Lower leg skin (tissue), 4 donors: Measurements from ENCODE around the gene KCNT1. TPM values are rescaled to one million over a fixed set of nuclear protein-coding genes. Genes with fewer than 3 reads are reported as not detected.

Source experiments
- DNase-seq, 2 donors: peaks; one replicate each; pipeline ENCODE4 v3.0.0-alpha.2; 2019; ENCODE audit warnings: low spot score in 2 of 2
- H3K4me3 ChIP-seq: fragments of 200-600 bp; sonication (generic); 2 replicates; pipeline ENCODE4 v1.5.1; 2017; ENCODE audit warnings: mild to moderate bottlenecking, low read depth; ENCODE audit not compliant: poor library complexity, severe bottlenecking
- CTCF ChIP-seq, 3 donors: fragments of 450-650 bp; IDR thresholded peaks; one replicate each; pipeline ENCODE4 v1.5.1; 2016; ENCODE audit warnings: antibody characterized with exemption in 3 of 3, mild to moderate bottlenecking in 3 of 3, moderate library complexity in 2 of 3
- POLR2A ChIP-seq, 2 donors: fragments of 450-650 bp; IDR thresholded peaks; one replicate each; pipeline ENCODE4 v1.6.1; 2016 to 2017; ENCODE audit warnings: antibody characterized with exemption in 2 of 2, mild to moderate bottlenecking in 1 of 2, moderate library complexity in 1 of 2
- WGBS, 2 donors: methylation state at CpG; one replicate each; pipeline ENCODE4 v1.1.5; 2018; 5-methylcytosine and 5-hydroxymethylcytosine counted together
- intact Hi-C: fragments of 100-400 bp; cut with DNase I; formaldehyde crosslinking; loops from one replicate; pipeline ENCODE4 v1.15.0; 2023; ENCODE audit warnings: low total_unique reads
- total RNA-seq, 4 donors: library from RNA; depleted of rRNA; stranded (reverse); fragments of >200 nt; gene quantifications; one replicate each; pipeline ENCODE4 v1.1.0, GENCODE V29; 2016

Gene KCNT1
- total RNA-seq, 4 donors from 2014 or later, result 0.10 TPM; not detected in 3

GRCh38 chr9:135707252-135708138 lies 5.5 kb downstream of the KCNT1 start:
- no peak for TF ChIP-seq CTCF (IDR thresholded peaks at IDR 0.05)
- TF ChIP-seq POLR2A (IDR thresholded peaks at IDR 0.05), result no peak
- intact Hi-C loops, result no loop called here
- H3K4me3 ChIP-seq, result no peak overlapping the region
- no peak for DNase-seq
- 35 to 45% methylated on average over 18 to 20 of the region's 23 CpGs for WGBS, 2 donors

GRCh38 chr9:135708164-135708563 lies 6.2 kb downstream of the KCNT1 start:
- 69 to 80% methylated on average over 4 of the region's 4 CpGs for WGBS, 2 donors
- DNase-seq, result no peak
- intact Hi-C loops, result no loop called here
- H3K4me3 ChIP-seq, result no peak overlapping the region
- no peak for TF ChIP-seq CTCF (IDR thresholded peaks at IDR 0.05)
- TF ChIP-seq POLR2A (IDR thresholded peaks at IDR 0.05), result no peak

- 78 to 83% methylated on average over 6 to 11 of the region's 12 CpGs for WGBS, 2 donors
- no peak overlapping the region for H3K4me3 ChIP-seq
- TF ChIP-seq CTCF (IDR thresholded peaks at IDR 0.05) (no peak), POLR2A (IDR thresholded peaks at IDR 0.05) (no peak)
- intact Hi-C loops, result no loop called here
- DNase-seq, result no peak
These were observed 9.4 kb downstream of the KCNT1 start for GRCh38 chr9:135711391-135711790.

- 74 to 76% methylated on average over 8 to 10 of the region's 10 CpGs for whole genome bisulfite sequencing, 2 donors
- no peak for DNase-seq
- no peak for TF ChIP-seq POLR2A (IDR thresholded peaks at IDR 0.05)
- no peak for TF ChIP-seq CTCF (IDR thresholded peaks at IDR 0.05)
- H3K4me3 ChIP-seq, result no peak overlapping the region
- intact Hi-C loops, result no loop called here
These were observed 9.9 kb downstream of the KCNT1 start for GRCh38 chr9:135711881-135712280.

DNA sequence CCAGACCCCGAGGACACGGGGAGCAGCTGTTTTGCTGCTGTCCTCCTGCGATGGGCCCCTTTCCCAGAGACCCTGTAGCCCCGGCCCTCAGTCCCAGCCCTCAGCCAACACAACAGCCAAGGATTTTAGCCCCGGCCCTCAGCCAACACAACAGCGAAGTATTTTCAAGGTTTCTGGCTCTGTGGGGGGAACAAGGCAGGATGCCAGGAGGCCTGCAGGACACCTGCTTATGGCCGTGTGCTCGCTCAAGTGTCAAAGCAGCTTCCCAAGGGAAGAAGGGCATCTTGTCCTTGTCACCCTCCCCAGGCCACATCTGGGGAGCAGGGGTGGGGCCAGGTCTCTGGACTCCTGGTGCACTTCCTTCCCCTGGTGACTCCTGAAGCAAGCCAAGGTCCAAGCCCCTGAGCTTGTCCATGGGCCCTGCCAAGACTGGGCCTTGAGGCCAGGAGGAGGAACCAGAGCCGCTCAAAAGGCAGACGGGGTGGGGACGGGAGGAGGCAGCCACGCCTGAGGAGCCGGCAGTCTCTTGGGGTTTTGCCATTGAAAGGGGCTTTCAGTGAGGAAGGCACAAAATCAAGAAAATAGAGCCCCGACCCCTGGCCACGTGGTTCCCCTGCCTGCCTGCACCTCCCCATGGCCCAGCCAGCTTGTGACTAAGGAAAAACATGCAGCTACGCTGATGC lies 10.8 kb downstream of the KCNT1 start:
- DNase-seq, result no peak
- no peak overlapping the region for H3K4me3 ChIP-seq
- intact Hi-C loops, result no loop called here
- 39 to 45% methylated on average over 15 of the region's 16 CpGs for whole genome bisulfite sequencing, 2 donors
- TF ChIP-seq POLR2A (IDR thresholded peaks at IDR 0.05) (no peak), CTCF (IDR thresholded peaks at IDR 0.05) (no peak)
